ENCODE results near the gene SCN5A.

DNA sequence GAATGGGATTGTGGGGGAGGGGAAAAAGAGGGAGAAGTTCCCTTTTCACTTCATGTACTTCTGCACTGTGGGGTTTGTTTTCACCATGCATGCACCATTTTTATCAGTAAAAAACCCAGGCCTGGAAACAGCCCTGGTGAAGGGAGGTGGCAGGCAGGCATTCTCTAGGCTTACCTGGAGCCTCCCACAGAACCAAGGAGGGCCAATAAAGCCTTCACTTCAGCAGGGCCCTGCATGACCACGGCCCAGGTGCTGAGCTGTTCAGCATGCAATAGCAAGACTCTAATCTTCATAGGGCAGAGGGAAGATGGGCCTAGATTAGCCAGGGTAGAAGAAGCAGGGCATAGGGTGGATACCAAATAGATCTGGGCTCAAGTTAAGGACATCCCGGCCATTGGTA is 49.6 kb downstream of the SCN5A start:
- TF ChIP-seq, protein P1, sequence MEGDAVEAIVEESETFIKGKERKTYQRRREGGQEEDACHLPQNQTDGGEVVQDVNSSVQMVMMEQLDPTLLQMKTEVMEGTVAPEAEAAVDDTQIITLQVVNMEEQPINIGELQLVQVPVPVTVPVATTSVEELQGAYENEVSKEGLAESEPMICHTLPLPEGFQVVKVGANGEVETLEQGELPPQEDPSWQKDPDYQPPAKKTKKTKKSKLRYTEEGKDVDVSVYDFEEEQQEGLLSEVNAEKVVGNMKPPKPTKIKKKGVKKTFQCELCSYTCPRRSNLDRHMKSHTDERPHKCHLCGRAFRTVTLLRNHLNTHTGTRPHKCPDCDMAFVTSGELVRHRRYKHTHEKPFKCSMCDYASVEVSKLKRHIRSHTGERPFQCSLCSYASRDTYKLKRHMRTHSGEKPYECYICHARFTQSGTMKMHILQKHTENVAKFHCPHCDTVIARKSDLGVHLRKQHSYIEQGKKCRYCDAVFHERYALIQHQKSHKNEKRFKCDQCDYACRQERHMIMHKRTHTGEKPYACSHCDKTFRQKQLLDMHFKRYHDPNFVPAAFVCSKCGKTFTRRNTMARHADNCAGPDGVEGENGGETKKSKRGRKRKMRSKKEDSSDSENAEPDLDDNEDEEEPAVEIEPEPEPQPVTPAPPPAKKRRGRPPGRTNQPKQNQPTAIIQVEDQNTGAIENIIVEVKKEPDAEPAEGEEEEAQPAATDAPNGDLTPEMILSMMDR (IDR thresholded peaks at IDR 0.05): no peak
- TF ChIP-seq TEAD4 (CRISPR knock-in tag; IDR thresholded peaks at IDR 0.05) (no peak), MAX (CRISPR knock-in tag; IDR thresholded peaks at IDR 0.05) (no peak), ELF4 (CRISPR knock-in tag; IDR thresholded peaks at IDR 0.05; ENCODE audit: low read depth) (no peak), E2F4 (CRISPR knock-in tag; IDR thresholded peaks at IDR 0.05; ENCODE audit: borderline replicate concordance, low read depth) (no peak), ZNF281 (CRISPR knock-in tag; IDR thresholded peaks at IDR 0.05) (no peak), FOXJ3 (CRISPR knock-in tag; IDR thresholded peaks at IDR 0.05; ENCODE audit: borderline replicate concordance) (no peak), ZNF232 (CRISPR knock-in tag; IDR thresholded peaks at IDR 0.05) (no peak), PREB (CRISPR knock-in tag; IDR thresholded peaks at IDR 0.05; ENCODE audit: borderline replicate concordance) (no peak), ETV6 (CRISPR knock-in tag; IDR thresholded peaks at IDR 0.05) (no peak), NR1H2 (CRISPR knock-in tag; IDR thresholded peaks at IDR 0.05) (no peak)
- TF ChIP-seq, protein P2, sequence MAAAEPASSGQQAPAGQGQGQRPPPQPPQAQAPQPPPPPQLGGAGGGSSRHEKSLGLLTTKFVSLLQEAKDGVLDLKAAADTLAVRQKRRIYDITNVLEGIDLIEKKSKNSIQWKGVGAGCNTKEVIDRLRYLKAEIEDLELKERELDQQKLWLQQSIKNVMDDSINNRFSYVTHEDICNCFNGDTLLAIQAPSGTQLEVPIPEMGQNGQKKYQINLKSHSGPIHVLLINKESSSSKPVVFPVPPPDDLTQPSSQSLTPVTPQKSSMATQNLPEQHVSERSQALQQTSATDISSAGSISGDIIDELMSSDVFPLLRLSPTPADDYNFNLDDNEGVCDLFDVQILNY (CRISPR knock-in tag; IDR thresholded peaks at IDR 0.05): no peak
- TF ChIP-seq, protein P3, sequence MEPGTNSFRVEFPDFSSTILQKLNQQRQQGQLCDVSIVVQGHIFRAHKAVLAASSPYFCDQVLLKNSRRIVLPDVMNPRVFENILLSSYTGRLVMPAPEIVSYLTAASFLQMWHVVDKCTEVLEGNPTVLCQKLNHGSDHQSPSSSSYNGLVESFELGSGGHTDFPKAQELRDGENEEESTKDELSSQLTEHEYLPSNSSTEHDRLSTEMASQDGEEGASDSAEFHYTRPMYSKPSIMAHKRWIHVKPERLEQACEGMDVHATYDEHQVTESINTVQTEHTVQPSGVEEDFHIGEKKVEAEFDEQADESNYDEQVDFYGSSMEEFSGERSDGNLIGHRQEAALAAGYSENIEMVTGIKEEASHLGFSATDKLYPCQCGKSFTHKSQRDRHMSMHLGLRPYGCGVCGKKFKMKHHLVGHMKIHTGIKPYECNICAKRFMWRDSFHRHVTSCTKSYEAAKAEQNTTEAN (CRISPR knock-in tag; IDR thresholded peaks at IDR 0.05): no peak

All from WTC11 (cell line).